Measurements from ENCODE around the gene ARHGDIA. TPM values are rescaled to one million over a fixed set of nuclear protein-coding genes. Genes with fewer than 3 reads are reported as not detected.

The ARHGDIA gene
- total and polyA plus RNA-seq, 10 donors = 131 to 392 (median 235) TPM

- intact Hi-C loops (cut with DNase I; ENCODE audit: low total_unique reads) = no loop called here
- WGBS, 5 donors = 30 to 57% (median 39%) methylated on average over 7 to 13 of the region's 13 CpGs
Measured at GRCh38 chr17:81819708-81820107, 51.4 kb downstream of the ARHGDIA start.

GRCh38 chr17:81817758-81818147 is 53.4 kb downstream of the ARHGDIA start:
- TF ChIP-seq POLR2AphosphoS5 (IDR thresholded peaks at IDR 0.05) = no peak
- no peak for TF ChIP-seq CTCF (IDR thresholded peaks at IDR 0.05 in 8 of 11, conservative IDR thresholded peaks at IDR 0.05 in 3 of 11)
- TF ChIP-seq POLR2A (IDR thresholded peaks at IDR 0.05) = no peak
- WGBS, 5 donors = 46 to 59% (median 57%) methylated on average over 7 of the region's 7 CpGs
- no peak overlapping the region for H3K27ac ChIP-seq
- H3K36me3 ChIP-seq = peaks cover 0 to 13% (median 6%) of the 10 kb centered on the region in 6 donors
- no peak overlapping the region for H3K4me3 ChIP-seq
- peaks cover 0 to 32% (median 0%) of the 10 kb centered on the region in 7 donors for H3K27me3 ChIP-seq (replicated peaks in 1 of 7)
- no peaks in the 10 kb centered on the region for H3K9me3 ChIP-seq
- peaks cover 7 to 20% (median 17%) of the 10 kb centered on the region in 6 donors for H3K4me1 ChIP-seq
- no peak for DNase-seq
- intact Hi-C loops (cut with DNase I; ENCODE audit: low total_unique reads) = no loop called here

More at GRCh38 chr17:81819708-81820107, 51.4 kb downstream of the ARHGDIA start:
- peaks cover 7 to 22% (median 19%) of the 10 kb centered on the region in 6 donors for H3K4me1 ChIP-seq
- no peak overlapping the region for H3K4me3 ChIP-seq
- H3K9me3 ChIP-seq = no peaks in the 10 kb centered on the region
- peaks cover 0 to 32% (median 22%) of the 10 kb centered on the region in 6 donors for H3K36me3 ChIP-seq
- TF ChIP-seq POLR2A (IDR thresholded peaks at IDR 0.05) = no peak
- peak in 1 of 3 donors; percentile 8 for TF ChIP-seq POLR2AphosphoS5 (IDR thresholded peaks at IDR 0.05)
- peaks cover 0 to 17% (median 0%) of the 10 kb centered on the region in 7 donors for H3K27me3 ChIP-seq (replicated peaks in 1 of 7)
- H3K27ac ChIP-seq = no peak overlapping the region
- no peak for DNase-seq

Other genes starting within 250 kb of the ARHGDIA start
Only the 30 nearest of the 31 such genes appear.
- gene TSPAN10, start 234.1 kb downstream of the ARHGDIA start, total RNA-seq = 1 to 10 TPM in 3 of 7 donors, under 1 TPM in 2, not detected in 2; 0.37 to 1.4 (median 1.1) TPM
- 1 to 10 TPM in 2 of 3 donors, under 1 TPM in 1; 0.83 to 3.0 (median 2.9) TPM for gene TSPAN10, start 234.1 kb downstream of the ARHGDIA start, polyA plus RNA-seq
- gene PDE6G, start 214.8 kb downstream of the ARHGDIA start, total RNA-seq = 10 to 100 TPM in 6 of 7 donors, 1 to 10 TPM in 1; 6.7 to 26.8 (median 16.4) TPM
- gene PDE6G, start 214.8 kb downstream of the ARHGDIA start, polyA plus RNA-seq = 10 to 100 TPM; 17.8 to 27.0 (median 25.8) TPM
- gene OXLD1, start 204.7 kb downstream of the ARHGDIA start, total RNA-seq = 10 to 100 TPM; 29.4 to 53.8 (median 32.1) TPM
- gene OXLD1, start 204.7 kb downstream of the ARHGDIA start, polyA plus RNA-seq = 100 to 1,000 TPM; 102 to 110 (median 106) TPM
- gene CCDC137, start 204.6 kb downstream of the ARHGDIA start, total RNA-seq = 10 to 100 TPM; 10.7 to 24.2 (median 19.0) TPM
- 10 to 100 TPM; 20.7 to 40.1 (median 21.4) TPM for gene CCDC137, start 204.6 kb downstream of the ARHGDIA start, polyA plus RNA-seq
- gene ARL16, start 187.5 kb downstream of the ARHGDIA start, total RNA-seq = 10 to 100 TPM; 22.5 to 36.6 (median 29.1) TPM
- 10 to 100 TPM; 56.0 to 93.5 (median 79.8) TPM for gene ARL16, start 187.5 kb downstream of the ARHGDIA start, polyA plus RNA-seq
- gene HGS, start 187.3 kb downstream of the ARHGDIA start, total RNA-seq = 100 to 1,000 TPM in 4 of 7 donors, 10 to 100 TPM in 3; 62.3 to 134 (median 106) TPM
- gene HGS, start 187.3 kb downstream of the ARHGDIA start, polyA plus RNA-seq = 100 to 1,000 TPM in 2 of 3 donors, 10 to 100 TPM in 1; 61.3 to 133 (median 119) TPM
- gene MRPL12, start 168.0 kb downstream of the ARHGDIA start, total RNA-seq = 10 to 100 TPM; 36.2 to 68.5 (median 43.2) TPM
- gene MRPL12, start 168.0 kb downstream of the ARHGDIA start, polyA plus RNA-seq = 100 to 1,000 TPM in 2 of 3 donors, 10 to 100 TPM in 1; 71.7 to 160 (median 121) TPM
- 1 to 10 TPM; 2.9 to 7.5 (median 3.7) TPM for gene SLC25A10, start 159.1 kb downstream of the ARHGDIA start, total RNA-seq
- gene SLC25A10, start 159.1 kb downstream of the ARHGDIA start, polyA plus RNA-seq = 1 to 10 TPM; 4.7 to 7.7 (median 6.9) TPM
- under 1 TPM in 1 of 7 donors, not detected in 6; 0.37 TPM for gene GCGR, start 67.2 kb downstream of the ARHGDIA start, total RNA-seq
- gene GCGR, start 67.2 kb downstream of the ARHGDIA start, polyA plus RNA-seq = under 1 TPM; 0.06 to 0.15 (median 0.13) TPM
- gene MCRIP1, start 38.0 kb downstream of the ARHGDIA start, total RNA-seq = 10 to 100 TPM; 47.5 to 71.3 (median 52.6) TPM
- gene MCRIP1, start 38.0 kb downstream of the ARHGDIA start, polyA plus RNA-seq = 100 to 1,000 TPM in 2 of 3 donors, 10 to 100 TPM in 1; 75.9 to 182 (median 111) TPM
- not detected for gene PPP1R27, start 36.3 kb downstream of the ARHGDIA start, total RNA-seq
- gene PPP1R27, start 36.3 kb downstream of the ARHGDIA start, polyA plus RNA-seq = under 1 TPM in 2 of 3 donors, not detected in 1; 0.09 to 0.39 TPM
- gene P4HB, start 10.8 kb downstream of the ARHGDIA start, total RNA-seq = 1,000 to 10,000 TPM in 3 of 7 donors, 100 to 1,000 TPM in 4; 561 to 1,208 (median 823) TPM
- gene P4HB, start 10.8 kb downstream of the ARHGDIA start, polyA plus RNA-seq = 100 to 1,000 TPM; 161 to 366 (median 188) TPM
- 10 to 100 TPM; 31.5 to 70.0 (median 50.7) TPM for gene ALYREF, start 20.2 kb upstream of the ARHGDIA start, total RNA-seq
- gene ALYREF, start 20.2 kb upstream of the ARHGDIA start, polyA plus RNA-seq = 10 to 100 TPM; 23.6 to 56.6 (median 45.7) TPM
- gene ANAPC11, start 20.4 kb upstream of the ARHGDIA start, total RNA-seq = 10 to 100 TPM; 52.9 to 99.4 (median 54.9) TPM
- gene ANAPC11, start 20.4 kb upstream of the ARHGDIA start, polyA plus RNA-seq = 100 to 1,000 TPM; 113 to 184 (median 179) TPM
- gene NPB, start 30.9 kb upstream of the ARHGDIA start, total RNA-seq = 1 to 10 TPM in 3 of 7 donors, under 1 TPM in 3, not detected in 1; 0.23 to 2.9 (median 0.74) TPM
- gene NPB, start 30.9 kb upstream of the ARHGDIA start, polyA plus RNA-seq = 1 to 10 TPM; 2.2 to 4.8 (median 3.0) TPM
- gene PCYT2, start 40.1 kb upstream of the ARHGDIA start, total RNA-seq = 10 to 100 TPM; 12.5 to 25.5 (median 14.6) TPM
- gene PCYT2, start 40.1 kb upstream of the ARHGDIA start, polyA plus RNA-seq = 10 to 100 TPM; 16.1 to 22.7 (median 19.4) TPM
- 10 to 100 TPM; 34.5 to 53.1 (median 37.5) TPM for gene SIRT7, start 46.8 kb upstream of the ARHGDIA start, total RNA-seq
- 10 to 100 TPM; 28.5 to 54.5 (median 54.2) TPM for gene SIRT7, start 46.8 kb upstream of the ARHGDIA start, polyA plus RNA-seq
- gene MAFG, start 56.4 kb upstream of the ARHGDIA start, total RNA-seq = 10 to 100 TPM; 22.3 to 41.4 (median 24.2) TPM
- 10 to 100 TPM in 1 of 3 donors, 1 to 10 TPM in 2; 3.2 to 14.2 (median 3.7) TPM for gene MAFG, start 56.4 kb upstream of the ARHGDIA start, polyA plus RNA-seq
- 10 to 100 TPM in 1 of 7 donors, 1 to 10 TPM in 6; 3.4 to 10.8 (median 5.5) TPM for gene PYCR1, start 66.0 kb upstream of the ARHGDIA start, total RNA-seq
- gene PYCR1, start 66.0 kb upstream of the ARHGDIA start, polyA plus RNA-seq = 1 to 10 TPM; 1.7 to 6.4 (median 5.0) TPM
- gene MYADML2, start 75.9 kb upstream of the ARHGDIA start, total RNA-seq = not detected
- not detected for gene MYADML2, start 75.9 kb upstream of the ARHGDIA start, polyA plus RNA-seq
- under 1 TPM in 2 of 7 donors, not detected in 5; 0.28 to 0.85 TPM for gene NOTUM, start 89.8 kb upstream of the ARHGDIA start, total RNA-seq
- gene NOTUM, start 89.8 kb upstream of the ARHGDIA start, polyA plus RNA-seq = under 1 TPM; 0.03 to 0.11 (median 0.06) TPM
- 10 to 100 TPM; 20.2 to 44.5 (median 26.0) TPM for gene ASPSCR1, start 106.3 kb upstream of the ARHGDIA start, total RNA-seq
- 10 to 100 TPM; 33.7 to 58.8 (median 55.5) TPM for gene ASPSCR1, start 106.3 kb upstream of the ARHGDIA start, polyA plus RNA-seq
- gene CENPX, start 151.5 kb upstream of the ARHGDIA start, total RNA-seq = 10 to 100 TPM; 25.4 to 36.0 (median 29.8) TPM
- 10 to 100 TPM; 69.4 to 91.8 (median 79.0) TPM for gene CENPX, start 151.5 kb upstream of the ARHGDIA start, polyA plus RNA-seq
- gene LRRC45, start 152.0 kb upstream of the ARHGDIA start, total RNA-seq = 10 to 100 TPM in 6 of 7 donors, 1 to 10 TPM in 1; 7.5 to 13.7 (median 11.5) TPM
- gene LRRC45, start 152.0 kb upstream of the ARHGDIA start, polyA plus RNA-seq = 10 to 100 TPM; 13.6 to 23.4 (median 20.0) TPM
- gene RAC3, start 160.3 kb upstream of the ARHGDIA start, total RNA-seq = 1 to 10 TPM in 2 of 7 donors, under 1 TPM in 3, not detected in 2; 0.60 to 1.4 (median 0.66) TPM
- gene RAC3, start 160.3 kb upstream of the ARHGDIA start, polyA plus RNA-seq = 1 to 10 TPM; 1.0 to 3.4 (median 2.0) TPM
- gene DCXR, start 166.4 kb upstream of the ARHGDIA start, total RNA-seq = 10 to 100 TPM; 44.2 to 82.5 (median 54.9) TPM
- 10 to 100 TPM; 74.8 to 88.0 (median 87.6) TPM for gene DCXR, start 166.4 kb upstream of the ARHGDIA start, polyA plus RNA-seq
- gene RFNG, start 180.5 kb upstream of the ARHGDIA start, total RNA-seq = 10 to 100 TPM; 21.4 to 36.3 (median 26.0) TPM
- 10 to 100 TPM; 24.5 to 42.3 (median 41.5) TPM for gene RFNG, start 180.5 kb upstream of the ARHGDIA start, polyA plus RNA-seq
- gene GPS1, start 180.6 kb upstream of the ARHGDIA start, total RNA-seq = 10 to 100 TPM; 61.5 to 77.2 (median 66.5) TPM
- 100 to 1,000 TPM in 1 of 3 donors, 10 to 100 TPM in 2; 69.5 to 109 (median 95.4) TPM for gene GPS1, start 180.6 kb upstream of the ARHGDIA start, polyA plus RNA-seq
- 100 to 1,000 TPM in 3 of 7 donors, 10 to 100 TPM in 4; 76.4 to 114 (median 87.9) TPM for gene DUS1L, start 194.5 kb upstream of the ARHGDIA start, total RNA-seq
- 100 to 1,000 TPM; 130 to 174 (median 173) TPM for gene DUS1L, start 194.5 kb upstream of the ARHGDIA start, polyA plus RNA-seq
- 10 to 100 TPM; 20.6 to 45.2 (median 22.3) TPM for gene FASN, start 226.9 kb upstream of the ARHGDIA start, total RNA-seq
- 10 to 100 TPM in 1 of 3 donors, 1 to 10 TPM in 2; 9.3 to 14.7 (median 9.3) TPM for gene FASN, start 226.9 kb upstream of the ARHGDIA start, polyA plus RNA-seq